ENCODE data around the gene KCNT2. TPM values are rescaled to one million over a fixed set of nuclear protein-coding genes. Genes with fewer than 3 reads are reported as not detected.

KCNT2 gene
- total and polyA plus RNA-seq, 2 experiments from 2014 or later, result 0.14 to 0.32 TPM

GRCh38 chr1:196449460-196449859 lies 158.8 kb downstream of the KCNT2 start:
- Histone ChIP-seq H3F3A (ENCODE audit: insufficient read depth) (no peaks in the 10 kb centered on the region), H3K4me1 (ENCODE audit: insufficient read depth) (no peaks in the 10 kb centered on the region), H3K27ac (no peak overlapping the region), H3K4me2 (ENCODE audit: unreplicated experiment) (no peak overlapping the region), H3K9ac (no peak overlapping the region), H3K4me3 (no peak overlapping the region), H3K36me3 (ENCODE audit: low read depth) (no peaks in the 10 kb centered on the region), H3K9me2 (ENCODE audit: insufficient read depth) (no peaks in the 10 kb centered on the region), H3K9me3 (ENCODE audit: low read depth) (no peaks in the 10 kb centered on the region), H2AFZ (peak overlapping the region; percentile 1; the same call in 1 of the 2 replicates), H3K27me3 (replicated peaks; ENCODE audit: insufficient read depth) (no peaks in the 10 kb centered on the region), H4K20me1 (ENCODE audit: insufficient read depth) (no peaks in the 10 kb centered on the region), H3K79me2 (ENCODE audit: insufficient read depth) (no peaks in the 10 kb centered on the region)
- TF ChIP-seq EZH2phosphoT487 (IDR thresholded peaks at IDR 0.05; ENCODE audit: insufficient read depth, low read depth) (no peak), EZH2 (IDR thresholded peaks at IDR 0.05; ENCODE audit: insufficient read depth, poor library complexity, severe bottlenecking) (no peak)
- in situ Hi-C loops (cut with MboI), result no loop called here
- DNase-seq, result peak; percentile 31

GRCh38 chr1:196445775-196446174 lies 162.5 kb downstream of the KCNT2 start:
- no peaks in the 10 kb centered on the region for H3K9me2 ChIP-seq (ENCODE audit: insufficient read depth)
- 89 to 92% methylated on average over 1 of the region's 1 CpG for WGBS, 2 experiments (ENCODE audit: low coverage in 1 of 2, low lambda C conversion rate in 2 of 2, missing lambda C conversion rate in 2 of 2)
- no peaks in the 10 kb centered on the region for H3K4me1 ChIP-seq (ENCODE audit: insufficient read depth)
- no peaks in the 10 kb centered on the region for H3F3A ChIP-seq (ENCODE audit: insufficient read depth)
- no peak overlapping the region for H3K4me2 ChIP-seq (ENCODE audit: unreplicated experiment)
- H3K9ac ChIP-seq, result no peak overlapping the region
- in situ Hi-C loops (cut with MboI), result no loop called here
- no peaks in the 10 kb centered on the region for H3K36me3 ChIP-seq (ENCODE audit: low read depth)
- H3K27ac ChIP-seq, result no peak overlapping the region
- DNase-seq, result no peak
- no peaks in the 10 kb centered on the region for H3K9me3 ChIP-seq (ENCODE audit: low read depth)
- H3K79me2 ChIP-seq (ENCODE audit: insufficient read depth), result no peaks in the 10 kb centered on the region
- TF ChIP-seq EZH2phosphoT487 (IDR thresholded peaks at IDR 0.05; ENCODE audit: insufficient read depth, low read depth), result no peak
- no peak overlapping the region for H3K4me3 ChIP-seq
- no peak overlapping the region for H2AFZ ChIP-seq
- no peaks in the 10 kb centered on the region for H4K20me1 ChIP-seq (ENCODE audit: insufficient read depth)
- H3K27me3 ChIP-seq (replicated peaks; ENCODE audit: insufficient read depth), result no peaks in the 10 kb centered on the region

GRCh38 chr1:196444634-196445033 lies 163.6 kb downstream of the KCNT2 start:
- TF ChIP-seq EZH2phosphoT487 (IDR thresholded peaks at IDR 0.05; ENCODE audit: insufficient read depth, low read depth) (no peak), EZH2 (IDR thresholded peaks at IDR 0.05; ENCODE audit: insufficient read depth, poor library complexity, severe bottlenecking) (no peak)
- no peaks in the 10 kb centered on the region for H3K27me3 ChIP-seq (replicated peaks; ENCODE audit: insufficient read depth)
- in situ Hi-C loops (cut with MboI), result no loop called here

GRCh38 chr1:196442366-196442765 lies 165.9 kb downstream of the KCNT2 start:
- no peak overlapping the region for H3K9ac ChIP-seq
- in situ Hi-C loops (cut with MboI), result no loop called here
- WGBS, 2 experiments (ENCODE audit: low coverage in 1 of 2, low lambda C conversion rate in 2 of 2, missing lambda C conversion rate in 2 of 2), result 97 to 98% methylated on average over 3 of the region's 3 CpGs

More at GRCh38 chr1:196444634-196445033, 163.6 kb downstream of the KCNT2 start:
- H2AFZ ChIP-seq, result no peak overlapping the region
- H3K9me3 ChIP-seq (ENCODE audit: low read depth), result no peaks in the 10 kb centered on the region
- no peaks in the 10 kb centered on the region for H4K20me1 ChIP-seq (ENCODE audit: insufficient read depth)
- no peak overlapping the region for H3K4me3 ChIP-seq
- no peak overlapping the region for H3K9ac ChIP-seq
- H3K36me3 ChIP-seq (ENCODE audit: low read depth), result no peaks in the 10 kb centered on the region
- no peaks in the 10 kb centered on the region for H3K4me1 ChIP-seq (ENCODE audit: insufficient read depth)
- H3K9me2 ChIP-seq (ENCODE audit: insufficient read depth), result no peaks in the 10 kb centered on the region
- H3K27ac ChIP-seq, result no peak overlapping the region
- H3F3A ChIP-seq (ENCODE audit: insufficient read depth), result no peaks in the 10 kb centered on the region
- DNase-seq, result no peak
- H3K4me2 ChIP-seq (ENCODE audit: unreplicated experiment), result no peak overlapping the region
- no peaks in the 10 kb centered on the region for H3K79me2 ChIP-seq (ENCODE audit: insufficient read depth)

GRCh38 chr1:196440711-196441110 lies 167.5 kb downstream of the KCNT2 start:
- in situ Hi-C loops (cut with MboI), result no loop called here
- H3K36me3 ChIP-seq (ENCODE audit: low read depth), result no peaks in the 10 kb centered on the region

More at GRCh38 chr1:196442366-196442765, 165.9 kb downstream of the KCNT2 start:
- Histone ChIP-seq H3K4me3 (no peak overlapping the region), H3K27me3 (replicated peaks; ENCODE audit: insufficient read depth) (no peaks in the 10 kb centered on the region), H3K9me3 (ENCODE audit: low read depth) (no peaks in the 10 kb centered on the region), H2AFZ (no peak overlapping the region), H3F3A (ENCODE audit: insufficient read depth) (no peaks in the 10 kb centered on the region), H4K20me1 (ENCODE audit: insufficient read depth) (no peaks in the 10 kb centered on the region), H3K27ac (no peak overlapping the region), H3K36me3 (ENCODE audit: low read depth) (no peaks in the 10 kb centered on the region), H3K79me2 (ENCODE audit: insufficient read depth) (no peaks in the 10 kb centered on the region), H3K4me1 (ENCODE audit: insufficient read depth) (no peaks in the 10 kb centered on the region), H3K4me2 (ENCODE audit: unreplicated experiment) (no peak overlapping the region), H3K9me2 (ENCODE audit: insufficient read depth) (no peaks in the 10 kb centered on the region)
- no peak for DNase-seq
- TF ChIP-seq EZH2 (IDR thresholded peaks at IDR 0.05; ENCODE audit: insufficient read depth, poor library complexity, severe bottlenecking), result no peak
- TF ChIP-seq EZH2phosphoT487 (IDR thresholded peaks at IDR 0.05; ENCODE audit: insufficient read depth, low read depth), result no peak

More at GRCh38 chr1:196440711-196441110, 167.5 kb downstream of the KCNT2 start:
- TF ChIP-seq EZH2 (IDR thresholded peaks at IDR 0.05; ENCODE audit: insufficient read depth, poor library complexity, severe bottlenecking), result no peak
- no peak for TF ChIP-seq EZH2phosphoT487 (IDR thresholded peaks at IDR 0.05; ENCODE audit: insufficient read depth, low read depth)
- H3K79me2 ChIP-seq (ENCODE audit: insufficient read depth), result no peaks in the 10 kb centered on the region
- H3F3A ChIP-seq (ENCODE audit: insufficient read depth), result no peaks in the 10 kb centered on the region
- no peaks in the 10 kb centered on the region for H4K20me1 ChIP-seq (ENCODE audit: insufficient read depth)
- H3K4me1 ChIP-seq (ENCODE audit: insufficient read depth), result no peaks in the 10 kb centered on the region
- H3K27ac ChIP-seq, result no peak overlapping the region
- no peaks in the 10 kb centered on the region for H3K9me3 ChIP-seq (ENCODE audit: low read depth)
- H3K9ac ChIP-seq, result no peak overlapping the region
- no peak overlapping the region for H3K4me2 ChIP-seq (ENCODE audit: unreplicated experiment)
- no peaks in the 10 kb centered on the region for H3K9me2 ChIP-seq (ENCODE audit: insufficient read depth)
- DNase-seq, result no peak
- H3K27me3 ChIP-seq (replicated peaks; ENCODE audit: insufficient read depth), result no peaks in the 10 kb centered on the region
- H2AFZ ChIP-seq, result no peak overlapping the region
- no peak overlapping the region for H3K4me3 ChIP-seq
- 100% methylated on average over 1 of the region's 1 CpG for WGBS, 2 experiments (ENCODE audit: low coverage in 1 of 2, low lambda C conversion rate in 2 of 2, missing lambda C conversion rate in 2 of 2)
